HG03354 (cell line): ENCODE measurements around the gene SMDT1.
"Not testable (repeated sequence)": the region's sequence is repeated elsewhere in the genome, so short reads cannot be mapped to it uniquely, and the experiment has no call there.

Source experiments
- ATAC-seq: cut with Tn5 transposase; IDR thresholded peaks from one replicate; pipeline ENCODE4 v1.9.1; 2021; ENCODE audit warnings: mild to moderate bottlenecking; ENCODE audit not compliant: unreplicated experiment, poor library complexity, severe bottlenecking

SMDT1 gene

DNA sequence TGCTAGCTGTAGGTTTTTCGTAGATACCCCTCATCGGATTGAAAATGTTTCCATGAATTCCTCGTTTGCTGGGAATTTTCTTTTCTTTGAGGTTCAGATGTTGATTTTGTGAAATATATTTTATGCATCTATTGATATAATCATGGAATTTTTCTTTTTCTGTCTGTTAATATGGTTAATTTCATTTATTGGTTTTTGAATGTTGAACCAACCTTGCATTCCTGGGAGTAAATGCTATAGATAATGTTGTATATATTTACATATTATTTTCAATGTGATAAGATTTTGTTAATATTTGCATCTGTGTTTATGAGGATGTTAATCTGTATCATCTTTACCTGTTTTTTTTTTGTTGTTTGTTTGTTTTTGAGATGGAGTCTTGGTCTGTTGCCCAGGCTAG, 21.7 kb downstream of the SMDT1 start:
- ATAC-seq = no peak

DNA sequence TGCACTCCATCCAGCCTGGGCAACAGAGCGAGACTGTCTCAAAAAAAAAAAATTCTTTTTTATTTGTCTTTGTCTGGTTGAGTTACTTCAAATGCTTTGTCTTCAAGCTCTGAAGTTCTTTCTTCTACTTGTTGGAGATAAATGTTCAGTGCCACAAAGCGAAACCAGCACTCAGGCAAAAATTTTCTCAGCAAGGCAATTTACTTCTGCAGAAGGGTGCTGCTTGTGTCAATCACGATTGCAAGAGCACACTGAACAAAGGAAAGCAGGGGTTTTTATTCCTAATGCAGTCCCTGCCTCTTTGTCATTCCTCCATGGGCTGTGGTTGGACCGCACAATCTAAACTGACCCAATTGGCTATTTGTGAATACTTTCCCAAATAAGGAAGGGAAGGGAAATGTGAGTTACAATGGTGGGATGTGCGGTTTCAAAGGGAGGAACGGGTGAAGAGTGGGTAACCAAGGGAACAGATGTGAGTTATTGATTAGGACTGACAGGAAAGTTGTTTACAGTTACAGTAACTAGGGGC, 24.9 kb downstream of the SMDT1 start:
- not testable (repeated sequence) for ATAC-seq

DNA sequence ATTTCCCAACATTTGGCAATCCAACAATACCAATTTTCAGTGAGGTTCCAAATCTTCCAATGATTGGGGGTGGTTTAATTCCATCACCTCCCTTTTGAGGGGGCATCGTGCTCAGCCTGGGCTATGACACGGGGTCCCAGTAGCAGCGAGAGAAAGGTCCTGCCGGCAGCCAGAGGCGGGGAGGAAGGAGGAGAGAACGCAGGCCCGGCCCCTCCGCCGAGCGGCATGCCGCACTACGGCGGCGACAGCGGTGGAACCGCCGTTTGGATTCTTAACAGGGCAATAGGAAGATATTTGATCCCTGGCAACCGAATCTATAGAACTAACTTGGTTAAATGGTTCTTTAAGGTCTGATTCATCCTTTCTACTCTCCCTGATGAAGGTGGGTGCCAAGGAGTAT, 29.3 kb downstream of the SMDT1 start:
- ATAC-seq = no peak

DNA sequence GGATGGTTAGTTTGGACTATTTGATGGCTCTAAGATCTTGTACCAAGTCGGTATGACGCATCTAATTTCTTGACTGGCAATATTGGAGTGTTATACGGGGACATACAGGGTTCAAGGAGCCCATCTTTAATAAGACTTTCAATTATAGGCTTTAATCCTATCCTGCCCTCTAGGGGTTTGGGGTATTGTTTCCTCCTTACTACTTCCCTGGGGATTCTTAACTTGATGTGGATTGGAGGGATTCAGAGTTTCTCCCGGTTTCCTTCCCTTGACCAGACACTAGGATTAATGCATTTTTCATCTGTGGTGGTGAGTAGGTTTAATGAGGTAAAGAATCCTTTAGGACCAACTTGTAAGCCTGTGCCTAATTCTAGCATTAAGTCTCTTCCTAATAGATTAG, 32.3 kb downstream of the SMDT1 start:
- ATAC-seq = no peak

DNA sequence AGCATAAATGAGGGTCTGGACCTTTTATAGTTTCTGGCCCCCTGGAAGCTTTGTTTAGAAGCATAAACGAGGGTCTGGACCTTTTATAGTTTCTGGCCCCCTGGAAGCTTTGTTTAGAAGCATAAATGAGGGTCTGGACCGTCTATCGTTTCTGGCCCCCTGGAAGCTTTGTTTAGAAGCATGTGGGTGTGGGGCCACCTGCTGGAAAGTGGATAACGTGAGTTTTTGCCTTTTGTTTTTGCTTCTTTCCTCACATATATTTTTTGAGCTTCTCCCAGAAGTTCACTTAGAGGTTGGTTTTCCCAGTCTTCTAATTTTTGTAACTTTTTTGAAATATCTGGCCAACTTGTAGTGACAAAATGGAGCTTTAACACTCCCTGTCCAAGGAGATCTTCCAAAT, 33.3 kb downstream of the SMDT1 start:
- not testable (repeated sequence) for ATAC-seq

DNA sequence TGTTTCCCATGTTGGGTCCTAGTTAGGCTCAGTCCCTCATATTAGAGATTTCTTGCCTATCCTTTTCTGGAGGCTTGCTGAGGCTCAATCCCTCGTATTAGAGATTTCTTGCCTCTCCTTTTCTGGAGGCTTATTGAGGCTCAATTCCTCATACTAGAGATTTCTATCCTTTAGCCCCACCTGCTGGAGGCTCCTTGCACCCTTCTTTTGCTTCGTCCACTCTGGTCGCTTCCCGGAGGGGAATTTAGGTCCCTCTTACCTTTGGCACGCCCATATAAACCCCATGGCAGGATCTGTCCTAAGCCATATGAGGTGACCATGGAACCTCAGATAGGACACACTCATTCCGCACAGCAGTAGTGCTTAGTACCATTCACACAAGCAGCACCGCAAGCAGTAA, 35.2 kb downstream of the SMDT1 start:
- ATAC-seq = no peak

DNA sequence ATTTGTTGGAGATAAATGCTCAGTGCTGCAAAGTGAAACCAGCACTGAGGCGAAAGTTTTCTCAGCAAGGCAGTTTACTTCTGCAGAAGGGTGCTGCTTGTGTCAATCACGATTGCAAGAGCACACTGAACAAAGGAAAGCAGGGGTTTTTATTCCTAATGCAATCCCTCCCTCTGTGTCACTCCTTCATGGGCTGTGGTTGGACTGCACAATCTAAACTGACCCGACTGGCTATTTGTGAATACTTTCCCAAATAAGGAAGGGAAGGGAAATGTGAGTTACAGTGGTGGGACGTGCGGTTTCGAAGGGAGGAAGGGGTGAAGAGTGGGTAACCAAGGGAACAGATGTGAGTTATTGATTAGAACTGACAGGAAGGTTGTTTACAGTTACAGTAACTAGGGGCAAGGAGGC, 35.9 kb downstream of the SMDT1 start:
- not testable (repeated sequence) for ATAC-seq

DNA sequence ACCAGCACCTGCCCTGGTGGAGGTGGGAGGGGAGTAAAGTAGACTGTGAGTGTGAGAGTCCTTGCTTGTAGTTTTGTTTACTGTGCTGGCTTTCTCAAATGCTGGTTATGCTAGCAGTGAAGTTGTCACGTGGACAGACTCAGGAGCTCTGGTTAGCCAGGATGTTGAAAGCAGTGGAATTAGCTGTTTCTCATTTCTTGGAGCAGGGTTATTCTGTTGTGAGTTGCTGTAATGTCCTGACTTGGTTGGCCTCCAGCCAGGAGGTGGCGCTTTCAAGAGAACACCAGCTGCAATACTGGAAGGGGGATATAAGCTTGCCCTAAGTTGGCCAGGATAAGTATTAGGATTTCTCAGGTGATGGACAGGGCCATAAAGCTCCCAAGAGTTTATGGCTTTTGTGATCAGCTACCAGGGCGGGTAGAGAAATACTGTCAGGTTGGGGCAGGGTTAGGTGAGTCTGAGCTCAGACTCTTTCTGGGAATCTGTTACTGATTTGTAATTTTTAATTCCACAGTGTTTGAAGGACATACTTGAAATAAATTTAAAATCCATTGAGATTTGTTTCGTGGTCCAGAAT, 37.4 kb downstream of the SMDT1 start:
- no peak for ATAC-seq

DNA sequence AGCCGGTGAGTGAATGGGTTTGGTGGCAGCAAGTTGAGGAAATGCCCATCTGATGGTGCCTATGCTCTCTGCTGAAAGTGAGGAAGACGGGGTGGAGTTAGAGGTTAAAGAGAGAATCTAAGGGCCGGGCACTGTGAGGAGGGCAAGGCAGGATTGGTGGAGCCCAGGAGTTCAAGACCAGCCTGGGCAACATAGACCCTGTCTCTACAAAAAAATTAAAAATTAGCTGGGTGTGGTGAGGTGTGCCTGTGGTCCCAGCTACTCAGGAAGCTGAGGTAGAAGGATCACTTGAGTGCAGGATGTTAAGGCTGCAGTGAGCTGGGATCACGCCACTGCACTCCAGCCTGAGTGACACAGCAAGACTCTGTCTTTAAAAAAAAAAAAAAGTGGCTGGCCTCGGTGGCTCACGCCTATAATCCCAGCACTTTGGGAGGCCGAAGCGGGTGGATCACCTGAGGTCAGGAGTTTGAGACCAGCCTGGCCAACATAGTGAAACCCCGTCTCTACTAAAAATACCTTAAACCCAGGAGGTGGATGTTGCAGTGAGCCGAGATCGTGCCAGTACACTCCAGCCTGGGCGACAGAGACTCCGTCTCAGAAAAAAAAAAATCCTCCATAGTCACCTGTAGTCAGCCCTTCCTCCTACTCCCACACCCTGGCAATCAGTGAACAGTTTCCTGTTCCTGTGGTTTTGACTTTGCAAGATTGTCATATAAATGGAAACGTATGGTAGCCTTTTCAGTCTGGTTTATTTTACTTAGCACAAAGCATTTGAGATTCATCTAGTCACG, 40.9 kb downstream of the SMDT1 start:
- not testable (repeated sequence) for ATAC-seq

DNA sequence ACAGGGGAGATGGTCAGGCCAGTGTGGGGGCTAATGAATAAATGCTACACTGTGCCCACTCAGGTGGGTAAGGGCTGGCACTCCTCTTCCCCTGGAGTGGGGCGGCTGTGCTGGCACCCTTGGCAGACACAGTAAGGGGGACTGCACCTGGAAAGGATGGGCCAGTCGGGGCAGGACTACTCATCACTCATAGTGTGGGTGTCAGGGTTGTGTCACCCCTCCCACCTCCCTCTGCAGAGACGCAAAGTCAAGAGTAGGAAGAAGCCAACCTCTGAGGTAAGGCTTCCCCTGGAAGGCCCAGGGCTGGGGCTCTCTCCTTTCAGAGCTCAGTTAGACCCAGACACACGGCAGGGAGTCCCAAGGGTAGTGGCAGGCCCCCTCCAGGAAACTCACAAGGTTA, 44.0 kb downstream of the SMDT1 start:
- not testable (repeated sequence) for ATAC-seq

DNA sequence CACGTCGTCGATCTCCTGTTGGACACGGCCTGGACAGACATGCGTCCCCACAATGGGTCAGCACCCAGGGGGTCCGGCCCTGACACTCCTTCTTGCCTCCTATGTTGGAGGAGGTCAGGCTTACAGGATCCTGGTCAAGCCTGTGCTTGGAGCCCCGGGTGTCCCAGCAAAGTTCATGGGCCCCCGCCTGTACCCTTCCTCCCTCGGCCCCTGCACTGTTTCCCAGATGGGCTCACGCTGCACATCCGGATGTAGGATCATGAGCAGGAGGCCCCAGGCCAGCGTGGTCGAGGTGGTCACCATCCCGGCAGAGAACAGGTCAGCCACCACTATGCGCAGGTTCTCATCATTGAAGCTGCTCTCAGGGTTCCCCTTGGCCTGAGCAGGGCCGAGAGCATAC, 48.1 kb downstream of the SMDT1 start:
- ATAC-seq = no peak

DNA sequence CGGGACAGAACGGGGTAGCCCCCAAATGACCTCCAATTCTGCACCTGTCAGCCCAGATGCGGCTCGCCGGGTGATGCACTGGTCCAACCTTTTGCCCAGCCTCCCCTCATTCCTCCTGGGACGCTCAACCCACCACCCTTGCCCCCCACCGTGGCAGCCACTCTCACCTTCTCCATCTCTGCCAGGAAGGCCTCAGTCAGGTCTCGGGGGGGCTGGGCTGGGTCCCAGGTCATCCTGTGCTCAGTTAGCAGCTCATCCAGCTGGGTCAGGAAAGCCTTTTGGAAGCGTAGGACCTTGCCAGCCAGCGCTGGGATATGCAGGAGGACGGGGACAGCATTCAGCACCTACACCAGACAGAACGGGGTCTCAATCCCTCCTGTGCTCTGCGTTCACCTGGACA, 48.5 kb downstream of the SMDT1 start:
- ATAC-seq = not testable (repeated sequence)

DNA sequence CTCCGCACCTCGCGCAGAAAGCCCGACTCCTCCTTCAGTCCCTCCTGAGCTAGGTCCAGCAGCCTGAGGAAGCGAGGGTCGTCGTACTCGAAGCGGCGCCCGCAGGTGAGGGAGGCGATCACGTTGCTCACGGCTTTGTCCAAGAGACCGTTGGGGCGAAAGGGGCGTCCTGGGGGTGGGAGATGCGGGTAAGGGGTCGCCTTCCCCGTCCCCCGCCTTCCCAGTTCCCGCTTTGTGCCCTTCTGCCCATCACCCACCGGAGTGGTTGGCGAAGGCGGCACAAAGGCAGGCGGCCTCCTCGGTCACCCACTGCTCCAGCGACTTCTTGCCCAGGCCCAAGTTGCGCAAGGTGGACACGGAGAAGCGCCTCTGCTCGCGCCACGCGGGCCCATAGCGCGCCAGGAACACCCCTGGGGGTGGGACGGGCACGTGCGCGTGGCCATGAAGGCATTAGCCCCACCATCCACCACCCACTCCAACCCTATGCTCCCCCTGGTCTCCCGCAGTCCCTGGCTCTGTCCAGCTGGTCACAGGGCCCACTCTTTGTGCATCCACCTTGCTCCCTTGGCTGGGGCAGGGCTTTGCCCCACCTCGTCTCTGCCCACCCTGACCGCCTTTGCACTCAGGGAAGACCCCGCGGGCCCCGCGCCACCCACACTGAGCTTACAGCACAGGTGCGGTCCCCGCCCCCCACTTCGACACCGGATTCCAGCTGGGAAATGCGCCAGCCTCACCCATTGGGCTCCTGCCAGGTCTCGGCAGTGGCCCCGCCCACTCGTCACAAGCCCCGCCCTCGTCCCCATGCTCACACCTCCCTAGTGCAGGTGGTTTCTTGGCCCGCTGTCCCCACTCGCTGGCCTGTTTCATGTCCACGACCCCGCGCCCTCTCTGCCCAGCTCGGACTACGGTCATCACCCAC, 49.5 kb downstream of the SMDT1 start:
- ATAC-seq = not testable (repeated sequence)

DNA sequence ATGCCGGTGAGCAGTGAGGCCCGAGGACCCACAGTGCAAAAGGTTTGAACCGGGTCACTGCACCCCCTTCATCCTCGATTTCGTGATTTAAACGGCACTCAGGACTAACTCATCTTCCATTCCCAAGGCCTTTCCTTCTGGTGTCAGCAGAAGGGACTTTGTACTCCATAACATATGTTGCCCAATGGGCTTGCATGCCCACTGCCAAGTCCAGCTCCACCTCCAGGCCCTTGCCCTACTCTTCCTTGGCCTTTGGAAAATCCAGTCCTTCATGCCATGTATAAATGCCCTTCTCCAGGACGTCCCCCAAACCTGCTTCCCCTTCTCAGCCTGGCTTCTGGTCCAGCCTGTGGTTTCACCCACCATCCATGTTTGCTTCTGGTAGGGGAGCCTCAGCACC, 50.7 kb downstream of the SMDT1 start:
- not testable (repeated sequence) for ATAC-seq

DNA sequence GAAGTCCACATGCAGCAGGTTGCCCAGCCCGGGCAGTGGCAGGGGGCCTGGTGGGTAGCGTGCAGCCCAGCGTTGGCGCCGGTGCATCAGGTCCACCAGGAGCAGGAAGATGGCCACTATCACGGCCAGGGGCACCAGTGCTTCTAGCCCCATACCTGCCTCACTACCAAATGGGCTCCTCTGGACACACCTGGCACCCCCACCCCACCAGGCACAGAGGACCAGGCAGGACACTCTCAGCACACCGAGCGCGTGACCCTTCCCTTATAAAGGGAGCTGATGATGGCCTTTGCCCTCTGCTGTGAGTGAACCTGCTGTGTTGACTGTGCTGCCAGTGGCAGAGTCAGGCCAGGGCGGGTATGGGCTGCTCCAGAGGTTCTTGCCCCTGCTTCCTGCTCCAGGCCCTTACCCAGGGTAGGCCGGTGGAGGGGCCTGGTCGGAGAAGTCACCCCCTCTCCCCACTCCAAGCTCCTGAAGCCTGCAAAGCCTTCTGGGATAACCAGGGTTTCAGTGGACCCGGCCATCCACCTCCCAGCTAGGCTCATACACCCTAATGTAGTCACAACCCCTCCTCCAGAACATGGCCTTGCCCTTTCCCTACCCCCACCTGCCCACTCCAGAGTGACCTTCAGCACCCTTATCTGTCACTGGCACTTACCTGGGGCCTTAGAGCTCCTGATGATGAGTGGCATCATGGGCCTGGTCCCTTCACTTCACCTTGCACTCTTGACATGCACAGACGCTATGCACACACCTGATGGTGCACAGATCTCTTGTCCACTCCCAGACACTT, 51.3 kb downstream of the SMDT1 start, which contains the start of gene CYP2D6:
TSS of gene CYP2D6 (minus strand) at position 172 of the 793 bp plus-strand sequence. CDS start at position 153, 19 bp downstream.
- ATAC-seq = not testable (repeated sequence)

DNA sequence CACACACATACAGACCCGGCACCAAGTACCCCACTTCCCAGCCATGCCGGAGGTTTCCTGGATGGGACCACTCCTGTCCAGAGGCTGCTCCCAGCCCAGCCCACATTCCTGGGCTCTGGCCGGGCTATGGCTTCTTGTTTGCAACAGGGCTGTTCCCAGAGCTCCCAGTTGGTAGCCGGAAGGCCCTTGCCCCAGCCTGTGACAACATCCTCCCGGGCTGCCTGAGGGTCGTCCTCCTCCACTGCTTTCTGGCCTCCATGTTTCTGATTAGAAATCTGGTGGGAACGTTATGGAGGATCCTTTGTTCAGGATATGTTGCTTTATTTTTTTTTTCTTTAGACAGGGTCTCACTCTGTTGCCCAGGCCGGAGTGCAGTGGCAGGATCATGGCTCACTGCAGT, 52.1 kb downstream of the SMDT1 start:
- ATAC-seq = no peak

DNA sequence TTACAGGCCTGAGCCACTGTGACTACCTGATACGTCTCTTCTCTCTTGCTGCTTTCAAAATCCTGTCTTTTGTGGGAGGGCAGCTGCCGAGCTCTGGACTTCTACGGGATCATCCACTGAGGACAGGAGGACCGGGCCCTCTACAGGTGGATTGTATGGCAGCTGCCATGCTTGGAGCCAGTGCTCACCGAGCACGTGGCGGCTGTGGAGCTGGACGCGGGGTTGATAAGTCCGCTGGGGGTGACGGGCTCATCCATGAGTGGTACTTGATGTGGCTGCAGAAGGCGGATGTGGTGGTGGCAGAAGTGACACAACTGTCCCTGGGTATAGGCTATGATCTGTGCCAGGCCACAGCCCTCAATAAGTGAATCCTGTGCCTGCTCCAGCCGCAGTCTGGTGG, 53.0 kb downstream of the SMDT1 start:
- no peak for ATAC-seq
